Stimulated activated naive CD4-positive, alpha-beta T cell treated with Interleukin-2 at 50 U/mL for 16 hours (primary cell): ENCODE measurements around the gene PLA2G2D.

ENCODE experiments used
- DNase-seq: peaks from one replicate; lab custom pipeline; 2025; lab: John Stamatoyannopoulos, UW

Gene PLA2G2D

DNA sequence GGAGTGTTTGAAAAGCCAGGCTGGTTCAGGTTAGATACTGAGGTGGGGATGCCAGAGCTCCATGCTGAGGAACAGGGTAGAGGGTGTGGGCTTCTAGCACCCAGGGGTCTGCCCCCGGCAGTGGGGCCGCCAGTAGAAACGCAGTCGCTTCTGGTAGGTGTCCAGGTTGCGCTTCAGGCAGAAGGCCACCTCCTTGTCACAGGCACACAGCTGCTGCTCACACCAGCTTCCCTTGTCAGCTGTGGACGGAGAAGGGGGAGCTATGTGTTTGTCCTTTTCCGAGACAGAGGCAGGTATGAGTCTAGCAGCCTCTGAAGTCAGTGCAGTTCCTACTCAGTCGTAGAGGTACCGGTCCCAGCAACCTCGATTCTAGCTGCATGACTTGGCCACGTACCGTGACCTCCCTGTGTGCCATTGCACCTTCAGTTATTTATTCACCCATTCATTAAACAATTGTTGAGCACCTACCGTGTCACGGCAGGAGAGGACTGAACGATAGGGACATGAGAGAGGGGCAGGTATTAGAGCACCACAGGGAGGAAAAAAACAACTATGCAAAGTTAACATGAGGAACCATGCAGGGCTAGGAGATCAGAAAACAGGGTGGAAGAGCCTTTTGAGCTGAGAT, 5.2 kb downstream of the PLA2G2D start:
- DNase-seq = no peak

DNA sequence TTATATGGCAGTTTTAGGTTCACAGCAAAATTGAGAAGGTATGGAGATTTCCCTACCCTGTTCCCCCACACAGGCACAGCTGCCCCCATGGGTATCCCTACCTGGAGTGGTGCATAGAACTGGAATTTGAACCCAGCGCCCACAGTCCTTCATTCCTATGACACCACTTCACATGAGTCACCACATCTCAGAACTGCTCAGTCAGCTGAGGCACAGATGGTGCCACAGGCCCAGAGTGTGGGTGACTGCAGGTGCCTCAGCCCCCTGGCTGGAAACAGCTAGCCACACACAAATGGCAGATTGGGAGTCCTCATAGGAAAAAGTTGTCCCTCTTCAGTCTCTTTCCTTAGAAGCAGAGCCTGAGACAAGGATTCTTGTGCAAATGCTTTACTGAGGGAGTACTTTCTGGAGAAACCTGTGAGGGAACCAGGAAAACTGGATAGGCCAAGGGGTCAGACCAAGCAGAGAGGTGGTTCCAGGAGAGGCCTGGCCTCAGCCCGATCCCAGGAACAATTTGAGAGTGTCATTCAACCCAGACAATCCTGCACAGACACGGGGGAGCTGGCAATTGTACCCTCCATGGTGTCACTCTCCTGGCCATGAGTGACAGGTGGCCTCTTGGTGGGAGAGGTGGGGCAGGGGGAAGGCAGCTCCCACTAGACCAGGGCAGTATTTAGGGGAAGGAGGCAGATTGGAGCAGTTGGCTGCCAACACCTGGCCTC, 6.9 kb downstream of the PLA2G2D start:
- DNase-seq = no peak

DNA sequence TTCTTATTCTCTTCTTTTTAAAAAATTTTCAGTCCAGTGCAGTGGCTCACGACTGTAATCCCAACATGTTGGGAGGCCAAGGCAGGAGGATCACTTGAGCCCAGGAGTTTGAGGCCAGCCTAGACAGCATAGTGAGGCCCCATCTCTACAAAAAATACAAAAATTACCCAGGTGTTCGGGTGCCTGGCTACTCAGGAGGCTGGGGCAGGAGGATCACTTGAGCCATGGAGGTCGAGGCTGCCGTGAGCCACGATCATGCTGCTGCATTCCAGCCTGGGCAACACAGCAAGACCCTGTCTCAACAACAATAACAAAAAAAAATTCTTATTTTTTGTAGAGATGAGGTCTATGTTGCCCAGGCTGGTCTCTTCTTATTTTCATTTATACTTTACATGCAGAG, 7.9 kb downstream of the PLA2G2D start:
- no peak for DNase-seq

- DNase-seq = no peak
Observed at GRCh38 chr1:20110679-20111078, 8.7 kb downstream of the PLA2G2D start.

DNA sequence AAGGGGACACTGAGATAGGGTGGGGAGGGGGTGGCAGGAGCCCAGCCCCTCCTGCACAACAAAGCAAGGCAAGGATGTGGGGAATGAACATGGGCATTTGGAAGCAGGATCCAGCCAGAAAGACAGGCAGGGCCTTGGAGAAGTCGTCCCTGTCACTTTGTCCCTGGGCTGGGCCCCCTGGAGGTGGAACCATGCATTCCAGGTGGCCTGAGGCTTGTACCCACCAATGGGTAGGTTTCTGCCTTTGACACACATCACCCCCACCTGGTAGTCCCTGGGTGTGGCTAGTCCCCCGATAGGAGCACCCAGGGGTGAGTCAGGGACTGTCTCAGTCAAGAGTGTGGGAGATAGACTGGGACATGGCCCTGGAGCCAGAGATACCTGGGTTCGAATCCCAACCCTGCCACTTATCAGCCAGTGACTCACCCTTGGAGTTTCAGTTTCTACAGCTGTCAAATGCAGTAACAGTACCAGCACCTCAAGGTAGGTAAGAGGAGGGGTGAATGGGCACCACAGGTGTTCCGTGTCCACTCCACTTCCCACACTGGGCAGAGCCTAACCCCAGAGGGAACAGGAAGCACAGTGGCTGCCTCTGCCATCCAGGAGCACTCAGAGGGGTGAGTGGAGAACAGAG, 10.0 kb downstream of the PLA2G2D start:
- no peak for DNase-seq

DNA sequence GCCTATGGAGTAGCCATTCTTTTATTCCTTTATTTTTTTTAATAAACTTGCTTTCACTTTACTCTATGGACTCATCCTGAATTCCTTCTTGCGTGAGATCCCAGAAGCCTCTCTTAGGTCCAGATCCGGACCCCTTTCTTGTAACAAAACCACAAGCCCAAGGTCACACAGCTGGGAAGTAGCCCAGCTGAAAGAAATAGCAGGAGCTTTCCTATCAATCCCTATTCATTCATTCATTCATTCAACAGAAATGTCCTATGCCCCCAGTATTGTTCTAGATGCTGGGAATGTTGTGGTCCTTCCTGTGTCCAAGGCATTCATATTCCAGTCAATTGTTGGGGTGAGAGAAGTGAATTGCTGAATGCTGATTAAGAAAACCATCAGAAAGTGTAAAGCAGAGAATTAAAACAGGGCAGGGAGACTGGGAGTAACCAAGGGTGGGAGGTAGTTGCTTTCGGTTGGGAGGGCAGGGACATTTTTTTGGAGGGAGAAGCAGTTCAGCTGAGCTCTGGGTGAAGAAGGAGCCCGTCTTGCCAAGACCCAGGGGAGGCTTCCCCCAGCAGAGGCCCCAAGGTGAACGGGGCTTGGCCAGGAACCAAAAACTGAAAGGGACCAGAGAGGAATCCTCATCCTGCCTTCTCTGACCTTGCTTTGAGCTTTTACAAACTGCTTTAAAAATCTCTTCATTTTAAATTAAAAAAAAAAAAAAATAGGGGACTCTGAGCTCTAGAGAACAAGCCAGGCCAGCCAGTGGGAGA, 10.8 kb downstream of the PLA2G2D start:
- no peak for DNase-seq

DNA sequence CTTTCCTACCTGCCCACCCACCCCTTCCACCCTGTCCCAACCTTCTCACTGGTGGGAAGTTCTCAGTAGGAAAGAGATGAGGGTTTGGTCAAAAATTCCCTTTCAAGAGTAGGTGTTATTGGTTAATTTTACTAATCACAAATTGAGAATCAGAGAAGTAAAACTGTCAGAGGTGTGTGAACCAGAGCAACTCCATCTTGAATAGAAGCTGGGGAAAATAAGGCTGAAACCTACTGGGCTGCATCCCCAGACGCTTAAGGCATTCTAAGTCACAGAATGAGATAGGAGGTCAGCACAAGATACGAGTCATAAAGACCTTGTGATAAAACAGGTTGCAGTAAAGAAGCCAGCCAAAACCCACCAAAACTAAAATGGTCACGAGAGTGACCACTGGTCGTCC, 11.5 kb downstream of the PLA2G2D start:
- DNase-seq = no peak

DNA sequence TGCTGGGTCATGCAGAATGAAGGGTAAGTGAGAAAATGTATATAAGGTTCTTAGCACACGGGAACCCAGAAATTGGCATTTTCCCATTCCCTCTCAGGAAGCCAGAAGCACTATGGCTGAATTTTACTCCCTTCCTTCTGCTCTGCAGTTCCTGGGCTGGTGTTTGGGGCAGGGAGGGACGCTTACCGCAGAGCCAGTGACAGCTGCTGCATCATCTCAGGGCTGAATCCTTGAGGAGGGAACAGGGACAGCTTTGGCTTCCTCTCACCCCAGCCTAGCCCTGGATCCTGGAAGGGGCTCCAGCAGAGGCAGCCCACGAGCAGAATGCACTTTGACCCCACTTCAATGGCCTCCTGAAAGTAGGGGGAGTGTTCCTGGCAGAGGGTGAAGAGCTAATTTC, 12.0 kb downstream of the PLA2G2D start:
- DNase-seq = no peak

- DNase-seq = no peak
Observed at GRCh38 chr1:20105856-20106255, 13.5 kb downstream of the PLA2G2D start.

- no peak for DNase-seq
Observed at GRCh38 chr1:20102875-20103274, 16.5 kb downstream of the PLA2G2D start.

- no peak for DNase-seq
Observed at GRCh38 chr1:20100632-20101355, 18.5 kb downstream of the PLA2G2D start.

- no peak for DNase-seq
Observed at GRCh38 chr1:20099533-20099932, 19.8 kb downstream of the PLA2G2D start.

- DNase-seq = no peak
Observed at GRCh38 chr1:20096840-20097447, 22.4 kb downstream of the PLA2G2D start.

- no peak for DNase-seq
Observed at GRCh38 chr1:20095564-20096434, 23.5 kb downstream of the PLA2G2D start.

GRCh38 chr1:20093940-20094391, 25.4 kb downstream of the PLA2G2D start:
- DNase-seq = no peak

DNA sequence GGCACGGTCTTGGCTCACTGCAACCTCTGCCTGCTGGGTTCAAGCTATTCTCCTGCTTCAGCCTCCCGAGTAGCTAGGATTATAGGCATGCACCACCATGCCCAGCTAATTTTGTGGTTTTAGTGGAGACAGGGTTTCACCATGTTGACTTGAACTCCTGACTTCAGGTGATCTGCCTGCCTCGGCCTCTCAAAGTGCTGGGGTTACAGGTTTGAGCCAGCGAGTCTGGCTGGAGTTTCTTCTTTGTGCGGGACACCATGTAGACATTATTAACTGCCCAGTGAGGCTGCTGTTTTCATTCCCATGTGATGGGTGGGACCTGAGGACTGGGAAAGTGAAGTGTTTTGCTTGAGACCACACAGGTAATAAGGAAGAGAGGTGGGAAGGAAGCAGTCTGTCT, 26.0 kb downstream of the PLA2G2D start:
- no peak for DNase-seq

DNA sequence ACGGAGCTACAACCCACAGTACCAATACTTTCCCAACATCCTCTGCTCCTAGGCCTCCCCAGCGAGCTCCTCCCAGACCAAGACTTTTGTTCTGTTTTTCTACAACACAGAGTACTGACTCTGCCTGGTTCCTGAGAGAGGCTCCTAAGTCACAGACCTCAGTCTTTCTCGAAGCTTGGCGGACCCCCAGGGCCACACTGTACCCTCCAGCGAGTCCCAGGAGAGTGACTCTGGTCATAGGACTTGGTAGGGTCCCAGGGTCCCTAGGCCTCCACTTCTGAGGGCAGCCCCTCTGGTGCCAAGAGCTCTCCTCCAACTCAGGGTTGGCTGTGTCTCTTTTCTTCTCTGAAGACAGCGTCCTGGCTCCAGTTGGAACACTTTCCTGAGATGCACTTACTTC, 28.7 kb downstream of the PLA2G2D start:
- no peak for DNase-seq

DNA sequence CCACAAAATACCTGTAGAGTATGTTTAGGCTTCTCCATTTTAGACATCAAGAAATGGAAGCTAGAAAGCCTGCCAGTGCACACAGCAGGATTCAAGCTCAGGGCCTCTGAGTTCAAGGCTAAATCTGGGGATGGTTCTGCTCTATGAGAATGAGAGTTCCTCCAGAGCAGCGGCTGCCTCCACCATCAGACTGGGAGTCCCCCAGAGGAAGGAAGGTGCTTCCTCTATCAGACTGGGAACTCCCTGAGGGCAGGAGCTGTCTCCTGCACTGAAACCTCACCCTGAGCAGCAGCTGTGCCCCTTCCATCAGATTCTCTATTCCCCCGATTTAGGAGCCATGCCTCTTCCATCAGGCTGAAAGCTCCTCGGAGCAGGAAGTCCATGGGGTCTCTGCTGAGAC, 29.2 kb downstream of the PLA2G2D start:
- DNase-seq = no peak

DNA sequence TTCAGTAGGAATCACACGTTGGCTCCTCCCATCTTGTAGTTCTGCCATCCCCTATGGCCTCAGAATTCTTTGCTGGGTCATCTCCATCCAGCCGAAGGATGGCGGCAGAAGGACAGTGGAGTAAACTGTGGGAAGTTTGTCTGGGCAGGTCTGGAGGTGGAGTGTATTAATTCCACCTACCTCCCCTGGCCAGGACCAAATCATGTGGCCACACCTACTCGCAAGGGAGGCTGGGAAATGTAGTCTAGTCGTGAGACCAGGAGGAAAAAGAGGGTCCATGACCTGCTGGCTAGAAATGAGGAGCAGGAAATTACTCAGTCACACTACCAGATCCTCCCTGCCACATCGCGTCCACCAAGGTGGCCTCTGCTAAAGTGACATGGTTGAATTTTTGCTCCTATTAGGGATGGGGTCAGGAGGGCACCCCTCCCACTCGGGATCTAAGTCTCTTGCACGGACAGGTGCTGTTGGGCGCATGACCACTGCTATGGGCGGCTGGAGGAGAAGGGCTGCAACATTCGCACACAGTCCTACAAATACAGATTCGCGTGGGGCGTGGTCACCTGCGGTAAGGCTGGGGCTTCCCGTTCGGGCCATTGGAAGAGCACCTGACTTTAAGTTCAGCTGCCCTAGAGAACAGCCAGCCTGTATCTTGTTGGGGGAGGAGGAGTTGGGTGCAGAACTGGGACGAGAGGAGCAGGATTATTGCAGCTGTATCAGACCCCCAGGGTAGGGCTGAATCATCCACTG, 29.8 kb downstream of the PLA2G2D start:
- DNase-seq = no peak

DNA sequence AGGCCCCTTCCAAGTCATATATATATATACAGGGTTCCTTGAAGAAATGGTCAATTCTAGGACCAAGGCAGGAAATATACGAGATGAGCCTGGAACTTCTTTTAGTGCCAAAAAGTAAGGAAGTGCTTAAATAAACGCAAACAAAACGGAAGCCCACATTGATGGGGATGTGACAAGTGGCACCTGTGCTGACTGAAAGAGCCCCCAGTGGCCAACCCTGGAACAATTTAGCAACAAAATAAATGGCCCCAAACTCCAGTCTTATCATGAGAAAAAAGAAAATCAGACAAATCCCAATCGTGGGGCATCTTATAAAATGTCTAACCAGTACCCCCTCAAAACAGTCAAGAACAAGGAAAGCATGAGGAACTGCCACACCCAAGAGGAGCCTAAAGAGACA, 31.7 kb downstream of the PLA2G2D start:
- DNase-seq = no peak
